ENCODE measurements around the gene IL18RAP.

The IL18RAP gene

DNA sequence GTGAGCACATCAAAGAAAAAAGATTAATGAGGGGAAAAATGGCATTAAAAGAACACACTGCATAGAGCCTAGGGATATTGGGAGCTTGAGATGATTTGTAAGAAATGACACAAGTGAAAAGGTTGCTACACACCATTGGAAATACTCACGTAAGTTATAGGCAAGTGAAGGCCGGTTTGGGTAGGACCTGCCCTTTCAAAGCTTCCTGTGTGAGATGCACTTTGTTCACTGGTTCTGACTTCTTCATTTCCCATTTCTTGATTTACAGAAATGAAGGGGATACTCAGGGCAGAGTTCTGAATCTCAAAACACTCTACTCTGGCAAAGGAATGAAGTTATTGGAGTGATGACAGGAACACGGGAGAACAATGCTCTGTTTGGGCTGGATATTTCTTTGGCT is at the start of gene IL18RAP:
Gene IL18RAP (plus strand): TSS at position 251 of the 400 bp plus-strand sequence. CDS start 118 bp downstream, at position 369.
- DNase-seq = no peak

GRCh38 chr2:102376052-102376591 is 46.8 kb upstream of the IL18RAP start:
- DNase-seq = no peak

- DNase-seq = no peak
Measured at GRCh38 chr2:102383722-102384121, 39.2 kb upstream of the IL18RAP start.

DNA sequence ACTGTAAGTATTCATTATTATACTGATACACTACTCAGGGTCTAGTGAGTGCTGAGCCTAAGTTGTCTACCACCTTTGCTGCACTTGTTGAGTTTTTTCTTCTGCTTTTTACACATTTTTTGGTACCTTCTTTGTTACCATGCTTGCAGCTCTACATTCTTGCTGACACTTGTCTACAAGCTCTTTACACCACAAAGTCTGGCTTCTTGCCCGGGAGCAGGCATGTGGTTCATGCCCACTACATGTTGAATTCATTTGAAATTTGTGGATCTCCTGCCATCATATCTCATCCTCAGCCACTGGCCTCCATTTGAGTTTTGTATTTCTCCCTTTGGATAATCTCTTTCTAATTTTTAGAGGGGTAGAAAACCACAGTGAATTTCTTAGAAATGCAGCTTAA is 37.4 kb upstream of the IL18RAP start:
- DNase-seq = no peak

- no peak for DNase-seq
Measured at GRCh38 chr2:102386004-102386403, 37.0 kb upstream of the IL18RAP start.

DNA sequence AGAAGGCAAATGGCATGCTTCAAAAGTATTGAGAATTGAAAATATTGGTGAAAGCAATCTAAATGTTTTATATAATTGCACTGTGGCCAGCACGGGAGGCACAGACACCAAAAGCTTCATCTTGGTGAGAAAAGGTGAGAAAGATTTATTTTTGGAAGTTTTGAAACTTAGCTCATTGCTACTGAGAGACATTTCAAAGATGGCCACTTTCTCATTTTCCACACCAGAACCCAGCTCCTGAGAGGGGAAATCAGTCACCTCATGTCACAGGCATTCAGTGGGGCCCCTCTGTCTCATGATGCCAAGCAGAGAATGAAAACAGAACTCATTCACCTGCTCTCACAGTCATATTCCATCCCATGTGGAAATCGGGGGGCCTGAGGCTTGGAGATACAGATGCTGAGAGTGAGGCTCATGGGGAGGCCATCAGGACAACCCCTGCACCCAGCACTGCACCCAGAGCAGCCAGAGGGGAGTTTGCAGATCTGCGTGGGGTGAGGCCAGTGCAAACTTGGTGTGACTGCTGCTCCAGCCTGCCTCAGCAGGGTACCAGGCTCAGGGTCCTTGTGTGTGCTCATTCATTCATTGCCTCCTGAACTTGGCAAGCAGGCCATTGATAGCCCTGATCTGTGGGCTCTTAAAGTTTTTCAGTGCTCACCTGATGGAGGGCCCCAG is 36.0 kb upstream of the IL18RAP start:
- no peak for DNase-seq

DNA sequence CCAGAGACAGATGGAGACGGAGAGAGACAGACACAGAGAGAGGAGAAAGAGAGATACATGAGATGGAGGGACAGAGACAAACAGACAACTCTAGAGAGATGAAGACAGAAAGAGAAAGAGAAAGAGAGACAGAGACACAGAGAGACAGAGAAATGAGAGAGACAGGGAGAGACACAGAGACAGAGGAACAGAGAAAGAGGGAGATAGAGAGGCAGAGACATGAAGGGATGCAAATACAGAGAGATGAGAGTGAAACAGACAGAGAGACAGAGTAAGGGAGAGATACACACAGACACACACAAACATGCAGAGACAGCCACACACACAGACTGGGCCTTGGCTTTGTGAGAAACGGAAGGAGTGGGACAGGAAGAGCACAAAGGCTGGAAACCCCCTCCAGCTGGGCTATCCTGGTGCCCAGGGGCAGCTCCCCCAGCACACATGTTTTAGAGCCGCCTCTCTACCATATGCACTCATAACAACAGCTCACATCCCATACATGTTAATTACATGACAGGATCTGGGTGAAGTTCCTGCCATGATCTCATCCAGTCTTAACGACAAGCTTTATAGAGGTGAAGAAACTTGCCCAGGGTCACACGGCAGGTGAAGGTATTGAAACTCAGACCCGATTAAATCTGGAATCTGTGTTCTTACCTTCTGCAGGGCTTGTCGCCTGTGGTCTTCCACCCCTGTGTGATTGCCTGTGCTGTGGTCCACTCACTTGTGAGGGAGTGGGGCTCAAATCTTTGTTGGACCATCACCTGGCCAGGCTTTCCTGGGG is 35.0 kb upstream of the IL18RAP start:
- no peak for DNase-seq

DNA sequence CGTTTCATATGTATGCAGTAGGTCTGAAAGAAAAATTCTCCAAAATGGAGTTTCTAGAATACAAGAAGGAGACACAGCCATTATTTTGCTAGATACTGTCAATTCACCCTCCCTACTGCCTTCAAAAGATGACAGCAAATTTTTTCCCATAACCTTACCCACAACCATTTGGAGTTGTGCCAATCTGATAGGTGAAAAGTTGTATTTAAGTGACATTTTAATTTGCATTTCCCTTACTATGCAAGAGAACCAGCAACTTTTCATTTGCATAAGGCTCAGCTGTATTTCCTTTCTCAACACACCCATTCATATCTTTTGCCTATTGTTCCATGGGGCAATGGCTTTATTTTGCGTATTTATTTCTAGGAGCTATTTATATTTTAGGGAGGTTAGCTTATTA is 31.4 kb upstream of the IL18RAP start:
- DNase-seq = peak; percentile 62

DNA sequence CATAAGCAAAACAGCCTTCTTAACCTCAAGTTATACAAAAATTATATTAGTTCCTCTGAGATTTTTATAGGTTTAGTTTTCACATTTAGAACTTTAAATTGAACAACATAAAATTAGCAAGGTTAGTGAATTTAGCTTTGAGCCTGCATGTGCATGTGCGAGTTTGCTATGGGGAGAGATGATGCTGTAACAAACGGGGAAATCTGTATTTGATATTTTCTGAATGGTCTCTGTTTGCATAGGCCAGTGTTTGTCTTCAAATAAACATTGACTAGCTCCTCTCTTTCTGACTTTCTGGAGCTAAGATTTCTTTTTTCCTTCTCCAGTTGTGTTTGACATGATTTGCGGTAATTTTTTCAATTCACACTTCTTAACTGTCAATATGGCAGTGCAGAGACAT is 30.9 kb upstream of the IL18RAP start:
- no peak for DNase-seq

DNA sequence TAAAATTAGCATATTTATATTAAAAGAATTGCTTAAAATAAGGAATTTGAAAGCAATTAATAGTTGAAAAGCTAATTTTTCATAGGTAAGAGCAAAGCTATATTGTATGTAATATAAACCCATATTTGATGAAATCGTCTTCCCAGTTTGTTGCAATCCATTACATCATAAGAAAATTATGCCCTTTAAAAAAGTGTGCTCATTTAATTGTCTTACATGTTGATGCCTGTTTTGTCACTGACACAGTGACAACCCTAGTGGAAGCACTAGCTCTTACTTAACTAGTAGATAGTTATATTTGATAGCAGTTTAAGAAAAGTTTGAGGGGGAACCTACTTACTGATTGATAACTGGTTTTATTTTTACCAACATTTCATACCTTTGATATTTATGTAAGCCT is 30.0 kb upstream of the IL18RAP start:
- DNase-seq = no peak

GRCh38 chr2:102396012-102396411 is 26.9 kb upstream of the IL18RAP start:
- no peak for DNase-seq

- no peak for DNase-seq
Measured at GRCh38 chr2:102397209-102397608, 25.8 kb upstream of the IL18RAP start.

DNA sequence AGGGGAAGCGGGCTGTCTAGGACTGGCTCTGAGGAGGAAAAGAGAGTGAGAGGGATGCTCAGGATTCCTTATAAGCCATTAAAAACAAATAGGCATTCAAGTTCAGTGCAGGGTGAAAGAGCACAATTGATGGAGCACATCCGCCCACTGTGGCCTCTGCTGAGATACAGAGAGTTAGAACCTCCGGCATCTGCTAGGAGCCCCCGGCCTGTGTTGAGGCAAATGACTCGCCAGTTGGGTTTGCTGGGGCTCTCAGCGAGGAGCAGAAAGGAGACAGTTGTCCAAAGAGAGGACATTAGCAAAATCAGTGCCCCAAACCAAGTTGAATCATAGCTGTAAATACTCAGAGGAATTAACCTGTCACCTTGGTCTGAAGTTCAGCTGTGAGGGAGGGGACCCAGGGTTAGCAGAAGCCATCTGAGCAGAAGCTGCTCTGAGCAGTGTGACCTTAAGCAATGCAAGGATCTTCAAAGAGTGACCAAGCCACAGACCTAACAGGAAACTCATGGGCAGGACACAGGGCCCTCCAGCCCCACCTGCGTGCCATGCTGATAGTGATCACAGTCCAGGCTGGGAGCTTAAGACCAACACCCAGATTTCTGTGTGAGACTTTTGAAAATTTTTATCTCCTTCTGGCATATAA is 23.3 kb upstream of the IL18RAP start:
- no peak for DNase-seq

DNA sequence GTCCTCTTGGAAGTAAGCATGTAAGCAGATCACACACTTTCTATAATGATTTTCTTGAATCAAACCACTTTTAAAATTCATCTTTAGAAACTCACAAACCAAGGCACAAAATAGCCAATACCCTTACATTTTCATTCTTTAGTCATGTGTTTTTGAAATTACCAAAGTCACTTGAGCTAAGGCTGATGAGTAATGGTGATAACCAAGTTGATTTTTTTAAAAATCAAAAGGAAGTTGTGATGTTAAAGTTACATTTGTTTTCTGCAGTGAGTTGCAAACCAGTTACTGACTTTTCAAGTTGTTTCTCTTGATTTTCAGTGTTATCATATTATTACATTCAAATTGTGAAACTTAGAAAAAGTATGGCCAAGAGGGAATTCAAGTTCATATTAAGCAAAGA is 21.5 kb upstream of the IL18RAP start:
- no peak for DNase-seq

- DNase-seq = no peak
Measured at GRCh38 chr2:102401865-102402264, 21.1 kb upstream of the IL18RAP start.

DNA sequence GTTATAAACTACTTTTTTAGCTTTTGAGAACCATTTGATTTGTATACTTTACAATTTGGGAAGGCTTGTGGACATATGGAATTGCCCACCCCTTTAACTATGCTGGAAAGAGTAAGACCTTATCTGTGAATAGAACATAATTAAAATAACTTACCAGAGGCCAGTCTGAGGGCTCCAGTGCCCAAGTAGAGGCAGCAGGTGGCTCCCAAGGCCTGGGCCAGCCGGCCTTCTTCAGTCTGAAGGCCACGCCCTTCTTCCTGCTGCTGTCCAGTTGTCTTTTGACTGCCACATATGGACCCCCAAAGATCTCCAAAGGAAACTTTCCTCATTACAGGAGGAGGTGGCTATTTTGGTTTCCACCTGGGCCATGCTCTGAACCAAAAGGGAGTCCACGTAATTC is 12.0 kb upstream of the IL18RAP start:
- DNase-seq = no peak

GRCh38 chr2:102412199-102412598 is 10.8 kb upstream of the IL18RAP start:
- DNase-seq = no peak

DNA sequence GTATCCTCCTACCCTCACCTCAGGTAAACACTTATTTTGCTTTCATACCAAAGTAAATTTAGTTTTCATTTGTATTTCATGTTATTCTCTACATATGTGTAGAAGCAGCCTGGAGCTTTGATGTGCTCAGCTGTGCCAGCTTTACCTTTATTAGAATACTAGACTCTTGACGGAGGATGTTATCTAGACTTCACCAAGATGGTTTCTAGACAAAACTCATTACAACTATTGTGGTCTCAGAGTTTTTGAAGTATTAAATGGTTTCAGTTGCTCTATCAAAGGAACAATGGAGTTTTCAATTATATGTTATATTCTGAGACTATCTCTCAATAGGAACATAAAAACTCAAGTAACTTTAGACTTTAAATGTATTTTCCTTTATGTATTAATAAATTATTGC is 5.0 kb upstream of the IL18RAP start:
- DNase-seq = peak; percentile 35

DNA sequence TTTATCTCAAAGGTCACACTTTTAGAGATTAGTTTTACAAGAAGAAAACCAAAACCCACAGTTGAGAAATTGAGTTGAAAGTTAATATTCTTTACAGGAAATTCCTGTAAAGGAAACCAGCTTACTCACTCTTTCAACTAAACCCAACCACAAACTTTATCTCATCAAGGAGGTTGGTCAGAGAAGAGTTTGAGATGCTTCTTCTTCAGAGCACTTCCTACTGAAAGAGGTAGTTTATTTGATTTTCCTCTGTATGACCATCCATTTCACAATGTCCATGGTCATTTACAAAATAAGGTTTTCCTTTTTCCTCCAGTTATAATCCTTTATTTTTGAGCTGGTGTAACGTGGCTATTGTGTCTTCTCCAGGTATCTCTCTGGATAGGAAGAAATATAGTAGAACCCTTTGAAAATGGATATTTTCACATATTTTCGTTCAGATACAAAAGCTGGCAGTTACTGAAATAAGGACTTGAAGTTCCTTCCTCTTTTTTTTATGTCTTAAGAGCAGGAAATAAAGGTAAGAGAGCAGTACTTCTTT is 4.5 kb upstream of the IL18RAP start:
- DNase-seq = peak; percentile 61

DNA sequence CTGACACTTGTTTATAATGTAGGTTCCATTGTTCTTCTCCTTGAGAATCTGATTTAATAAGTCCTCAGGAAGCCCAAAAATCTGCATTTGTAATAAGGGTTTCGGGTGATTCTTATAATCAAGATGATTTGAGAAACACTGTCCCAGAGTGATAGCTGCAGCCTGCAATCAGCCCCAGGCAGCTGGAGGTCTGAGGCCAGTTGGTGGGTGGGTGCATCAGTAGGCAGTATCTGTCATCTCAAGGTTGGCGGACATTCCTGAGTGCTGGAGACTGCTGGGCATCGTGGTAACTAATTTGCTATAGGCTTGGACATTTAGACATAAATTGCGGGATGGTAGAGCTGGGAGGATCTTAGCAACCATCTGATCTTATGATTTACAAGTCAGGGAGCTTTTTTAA is 2.7 kb upstream of the IL18RAP start:
- no peak for DNase-seq

DNA sequence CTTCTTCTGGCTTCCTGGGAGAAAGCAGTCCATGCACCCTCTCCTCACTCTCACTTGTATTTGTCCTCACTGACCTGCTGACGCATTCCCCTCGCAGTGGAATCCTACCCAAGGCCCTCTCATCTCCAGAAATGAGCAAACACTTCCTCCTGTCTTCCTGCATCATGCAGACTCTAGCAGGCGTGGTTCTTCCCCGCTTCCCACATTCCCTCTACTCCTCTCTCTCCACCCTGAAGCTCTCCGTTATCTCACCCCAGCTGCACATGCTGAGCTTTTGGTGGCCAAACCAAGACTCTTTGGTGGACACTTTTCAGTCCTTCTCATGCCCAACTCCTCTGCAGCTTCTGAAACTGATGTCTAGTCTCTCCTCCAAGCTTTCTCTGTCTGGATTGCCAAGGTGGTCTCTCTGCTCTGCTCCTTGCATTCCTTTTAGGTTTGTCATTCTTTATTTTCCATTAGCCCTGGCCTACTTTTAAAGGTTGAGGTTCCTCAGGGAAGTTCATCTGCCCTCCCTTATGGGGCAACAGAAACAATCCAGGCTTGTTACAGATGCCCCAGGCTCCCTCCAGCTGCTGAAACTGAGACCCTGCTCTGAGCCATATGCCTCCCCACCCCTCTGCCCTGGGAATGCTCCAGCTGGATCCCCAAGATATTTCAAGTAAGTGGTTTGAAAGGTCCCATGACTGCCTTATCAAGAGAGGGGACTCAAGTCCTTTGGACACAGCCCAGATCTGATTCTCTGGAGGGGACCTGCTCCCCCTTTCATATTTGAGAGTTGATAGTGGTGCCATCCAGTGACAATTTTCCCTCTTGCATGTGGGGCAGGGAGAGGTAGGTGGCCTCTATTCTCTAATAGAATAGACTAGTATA is 835 bp upstream of the IL18RAP start:
- DNase-seq = no peak

DNA sequence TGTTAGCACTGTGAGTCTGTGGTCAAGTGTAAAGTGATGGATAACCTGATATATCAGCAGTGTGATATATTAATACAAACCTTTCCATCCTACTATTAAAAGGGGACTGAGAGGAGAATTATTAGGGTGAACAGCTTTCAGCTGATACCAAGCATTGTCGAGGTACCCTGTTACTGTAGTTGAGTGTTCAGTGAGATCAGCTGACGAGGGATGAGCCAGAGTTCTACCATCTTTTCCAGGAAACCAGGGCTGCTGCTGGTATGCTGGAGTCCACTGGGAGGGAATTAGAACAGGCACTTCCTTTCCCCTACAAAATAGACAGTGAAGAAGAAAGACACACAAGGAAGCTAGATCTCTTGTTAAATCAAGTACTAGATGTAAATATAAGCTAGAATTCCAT is 408 bp downstream of the IL18RAP start:
- no peak for DNase-seq

DNA sequence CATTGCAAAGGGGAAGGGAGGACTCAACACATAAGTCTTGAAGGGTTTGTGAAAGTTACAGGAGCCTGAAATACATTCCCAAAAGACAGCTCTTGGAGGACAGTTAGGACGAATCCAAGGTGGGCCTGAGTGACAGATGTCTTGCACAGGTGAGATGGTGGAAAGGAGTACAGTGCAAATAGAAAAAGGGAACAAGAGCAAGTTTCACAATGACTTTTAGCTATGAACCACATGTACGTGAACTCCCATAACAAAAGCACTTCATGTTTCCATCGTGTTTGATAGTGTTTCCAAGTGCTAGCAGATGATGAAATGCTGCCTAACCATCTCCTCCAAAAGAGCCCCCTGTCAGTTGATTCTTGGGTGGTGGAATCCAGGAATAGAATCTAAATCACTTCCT is 1.8 kb downstream of the IL18RAP start:
- DNase-seq = no peak
